K562 (cell line): ENCODE results near the gene VPREB3. TPM values are rescaled to one million over a fixed set of nuclear protein-coding genes. Genes with fewer than 3 reads are reported as not detected.

Source experiments
- CBFA2T2 ChIP-seq: fragments of 450-650 bp; conservative IDR thresholded peaks from 2 replicates; pipeline ENCODE4 v1.6.1; 2017; ENCODE audit warnings: mild to moderate bottlenecking
- CCNT2 ChIP-seq: IDR thresholded peaks from 2 replicates; pipeline ENCODE4 v1.6.1; 2011; ENCODE audit warnings: borderline replicate concordance, low read depth, mild to moderate bottlenecking, moderate library complexity, mixed read lengths, low read length; ENCODE audit not compliant: insufficient read length; ENCODE audit errors: extremely low read depth
- FUS ChIP-seq: fragments of 200-400 bp; formaldehyde crosslinking; optimal IDR thresholded peaks from 2 replicates; pipeline ENCODE3; 2017; ENCODE audit warnings: low read depth, low read length
- ILF3 ChIP-seq: fragments of 450-650 bp; IDR thresholded peaks from 2 replicates; pipeline ENCODE4 v1.6.1; 2018; ENCODE audit warnings: antibody characterized with exemption, mild to moderate bottlenecking, moderate library complexity, borderline replicate concordance
- SETDB1 ChIP-seq: IDR thresholded peaks from one replicate; pipeline ENCODE4 v1.6.1; 2012; ENCODE audit warnings: low read length, control low read depth, inconsistent platforms
- SIN3B ChIP-seq: fragments of 450-650 bp; IDR thresholded peaks from 2 replicates; pipeline ENCODE4 v1.6.1; 2017; ENCODE audit warnings: low read depth, mild to moderate bottlenecking, moderate library complexity
- ZNF280A ChIP-seq: fragments of 450-650 bp; IDR thresholded peaks from 2 replicates; pipeline ENCODE4 v1.6.1; 2018; ENCODE audit warnings: mild to moderate bottlenecking, low read depth; ENCODE audit not compliant: partially characterized antibody
- ZNF318 ChIP-seq, 2 experiments: fragments of 450-650 bp; IDR thresholded peaks; 2 replicates each; pipeline ENCODE4 v1.6.1; 2016; ENCODE audit warnings: mild to moderate bottlenecking in 2 of 2, borderline replicate concordance in 1 of 2, low read depth in 1 of 2, moderate library complexity in 1 of 2
- ZNF449 ChIP-seq: fragments of 250-450 bp; sonication (Bioruptor Pico); IDR thresholded peaks from 2 replicates; pipeline ENCODE4 v1.8.0; 2022; ENCODE audit warnings: moderate library complexity, mild to moderate bottlenecking, inconsistent platforms
- ZNF766 ChIP-seq: fragments of 200-800 bp; sonication (Bioruptor generic); conservative IDR thresholded peaks from 2 replicates; pipeline ENCODE4 v1.6.1; 2016; ENCODE audit warnings: missing genetic modification characterization, missing compliant biosample characterization
- polyA plus RNA-seq, 8 experiments: library from polyadenylated mRNA; depleted of rRNA in 4 of 8; stranded (reverse) in 5 of 8; unstranded in 3 of 8; fragments of >200 nt; fragmentation: Nextera tagmentation in 2 of 8; fragmentation: Illumina TruSeq in 1 of 8; extraction: Ambion mirVana in 2 of 8; extraction: Trizol in 1 of 8; gene quantifications; 2 replicates each; pipeline versions ENCODE4 v1.2.1 to v1.2.3, GENCODE V29; 2011 to 2014; ENCODE audit warnings: inconsistent platforms in 1 of 8, missing spikeins in 1 of 8
- total RNA-seq, 7 experiments: library from RNA; depleted of rRNA in 6 of 7; stranded (reverse); fragments of >200 nt in 6 of 7; fragmentation: Illumina TruSeq in 2 of 7; extraction: Trizol in 2 of 7; gene quantifications; 2 replicates each; pipeline versions ENCODE4 v1.2.1 to v1.2.3, GENCODE V29; 2011 to 2021; ENCODE audit warnings: low replicate concordance in 1 of 7
- TF ChIP-seq, protein P1 (sequence below): IDR thresholded peaks from 3 replicates; pipeline ENCODE4 v1.6.1; 2011; ENCODE audit warnings: borderline replicate concordance, mild to moderate bottlenecking; ENCODE audit not compliant: insufficient read length, insufficient read depth
- TF ChIP-seq, protein P2 (sequence below): sonication (generic); formaldehyde crosslinking; IDR thresholded peaks from 2 replicates; pipeline ENCODE4 v1.8.0; 2022; ENCODE audit warnings: missing genetic modification reagents, mild to moderate bottlenecking, moderate library complexity, borderline replicate concordance

Gene VPREB3
- total and polyA plus RNA-seq, 9 of the 15 experiments (the other 6 are each of a cell fraction or from before 2014, with no cell fraction given): 0.14 to 0.71 (median 0.20) TPM; not detected in 6

- TF ChIP-seq ZNF318 (IDR thresholded peaks at IDR 0.05; ENCODE audit: borderline replicate concordance in 1 of 2, low read depth in 1 of 2): no peak
- TF ChIP-seq ZNF449 (CRISPR knock-in tag): no peak
- TF ChIP-seq CBFA2T2: no peak
- TF ChIP-seq SIN3B: no peak
- TF ChIP-seq FUS: no peak
- TF ChIP-seq ZNF280A: no peak
- TF ChIP-seq ZNF766 (CRISPR knock-in tag): no peak
- no peak for TF ChIP-seq ILF3
- no peak for TF ChIP-seq SETDB1
- peak; percentile 33 for TF ChIP-seq CCNT2
- TF ChIP-seq, protein P1, sequence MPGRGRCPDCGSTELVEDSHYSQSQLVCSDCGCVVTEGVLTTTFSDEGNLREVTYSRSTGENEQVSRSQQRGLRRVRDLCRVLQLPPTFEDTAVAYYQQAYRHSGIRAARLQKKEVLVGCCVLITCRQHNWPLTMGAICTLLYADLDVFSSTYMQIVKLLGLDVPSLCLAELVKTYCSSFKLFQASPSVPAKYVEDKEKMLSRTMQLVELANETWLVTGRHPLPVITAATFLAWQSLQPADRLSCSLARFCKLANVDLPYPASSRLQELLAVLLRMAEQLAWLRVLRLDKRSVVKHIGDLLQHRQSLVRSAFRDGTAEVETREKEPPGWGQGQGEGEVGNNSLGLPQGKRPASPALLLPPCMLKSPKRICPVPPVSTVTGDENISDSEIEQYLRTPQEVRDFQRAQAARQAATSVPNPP: no peak
- TF ChIP-seq, protein P2, sequence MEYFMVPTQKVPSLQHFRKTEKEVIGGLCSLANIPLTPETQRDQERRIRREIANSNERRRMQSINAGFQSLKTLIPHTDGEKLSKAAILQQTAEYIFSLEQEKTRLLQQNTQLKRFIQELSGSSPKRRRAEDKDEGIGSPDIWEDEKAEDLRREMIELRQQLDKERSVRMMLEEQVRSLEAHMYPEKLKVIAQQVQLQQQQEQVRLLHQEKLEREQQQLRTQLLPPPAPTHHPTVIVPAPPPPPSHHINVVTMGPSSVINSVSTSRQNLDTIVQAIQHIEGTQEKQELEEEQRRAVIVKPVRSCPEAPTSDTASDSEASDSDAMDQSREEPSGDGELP (CRISPR knock-in tag): peak; percentile 59; the same call in 1 of the 2 replicates
Measured at GRCh38 chr22:23767673-23768548, 13.7 kb upstream of the VPREB3 start, which contains the start of gene CHCHD10 (continued).
